T-helper 2 cell treated with Interferon-gamma antibody and Interleukin-4, amounts not matched to agents 5 μg/mL and 100 μg/mL, for 36 hours (primary cell): Measurements from ENCODE around the gene INPP4A.
"Not testable (repeated sequence)": the region's sequence is repeated elsewhere in the genome, so short reads cannot be mapped to it uniquely, and the experiment has no call there.

Experiments
- DNase-seq: peaks from one replicate; pipeline ENCODE4 v3.0.0; 2021; ENCODE audit warnings: low spot score
- H3K27ac Mint-ChIP-seq: one replicate; pipeline ENCODE4 v1.8.0; 2021; ENCODE audit warnings: mild to moderate bottlenecking, mixed read lengths
- H3K27me3 Mint-ChIP-seq: one replicate; pipeline ENCODE4 v1.8.0; 2021; ENCODE audit warnings: low read depth, mixed read lengths
- H3K36me3 Mint-ChIP-seq: one replicate; pipeline ENCODE4 v1.8.0; 2021; ENCODE audit warnings: low read depth, mixed read lengths
- H3K4me1 Mint-ChIP-seq: one replicate; pipeline ENCODE4 v1.8.0; 2021; ENCODE audit warnings: low read depth, mixed read lengths
- H3K4me3 Mint-ChIP-seq: one replicate; pipeline ENCODE4 v1.8.0; 2022; ENCODE audit warnings: mild to moderate bottlenecking, moderate library complexity, mixed read lengths
- H3K9me3 Mint-ChIP-seq: one replicate; pipeline ENCODE4 v1.8.0; 2021; ENCODE audit warnings: mixed read lengths

Gene INPP4A

GRCh38 chr2:98419977-98420725 is 24.5 kb upstream of the INPP4A start:
- peaks cover 19% of the 10 kb centered on the region for H3K9me3 Mint-ChIP-seq
- no peak overlapping the region for H3K4me3 Mint-ChIP-seq
- peaks cover 7% of the 10 kb centered on the region for H3K27me3 Mint-ChIP-seq
- no peak for DNase-seq
- no peaks in the 10 kb centered on the region for H3K4me1 Mint-ChIP-seq
- H3K36me3 Mint-ChIP-seq = peaks cover 6% of the 10 kb centered on the region
- H3K27ac Mint-ChIP-seq = no peak overlapping the region

- Mint-ChIP-seq H3K27me3 (peaks cover 19% of the 10 kb centered on the region), H3K36me3 (peaks cover 6% of the 10 kb centered on the region), H3K9me3 (peaks cover 18% of the 10 kb centered on the region), H3K27ac (no peak overlapping the region), H3K4me1 (no peaks in the 10 kb centered on the region), H3K4me3 (no peak overlapping the region)
- DNase-seq = no peak
Measured at GRCh38 chr2:98422449-98422848, 22.2 kb upstream of the INPP4A start.

GRCh38 chr2:98426771-98427170 is 17.9 kb upstream of the INPP4A start:
- H3K36me3 Mint-ChIP-seq = peaks cover 4% of the 10 kb centered on the region
- H3K27ac Mint-ChIP-seq = no peak overlapping the region
- H3K4me1 Mint-ChIP-seq = no peaks in the 10 kb centered on the region
- peaks cover 17% of the 10 kb centered on the region for H3K9me3 Mint-ChIP-seq
- no peak overlapping the region for H3K4me3 Mint-ChIP-seq
- no peak for DNase-seq
- H3K27me3 Mint-ChIP-seq = peaks cover 28% of the 10 kb centered on the region

- Mint-ChIP-seq H3K27ac (no peak overlapping the region), H3K4me1 (peaks cover under 1% of the 10 kb centered on the region), H3K36me3 (peaks cover under 1% of the 10 kb centered on the region), H3K27me3 (peaks cover 11% of the 10 kb centered on the region), H3K4me3 (no peak overlapping the region), H3K9me3 (peaks cover 28% of the 10 kb centered on the region)
- no peak for DNase-seq
Measured at GRCh38 chr2:98432145-98432544, 12.5 kb upstream of the INPP4A start.

GRCh38 chr2:98433363-98433964 is 11.2 kb upstream of the INPP4A start:
- DNase-seq = no peak
- Mint-ChIP-seq H3K36me3 (peaks cover 2% of the 10 kb centered on the region), H3K9me3 (peaks cover 33% of the 10 kb centered on the region), H3K4me1 (peaks cover 7% of the 10 kb centered on the region), H3K27ac (no peak overlapping the region), H3K4me3 (no peak overlapping the region), H3K27me3 (peaks cover 5% of the 10 kb centered on the region)

GRCh38 chr2:98434492-98434891 is 10.2 kb upstream of the INPP4A start:
- Mint-ChIP-seq H3K9me3 (peaks cover 43% of the 10 kb centered on the region), H3K27ac (no peak overlapping the region), H3K27me3 (no peaks in the 10 kb centered on the region), H3K36me3 (peaks cover 8% of the 10 kb centered on the region), H3K4me3 (no peak overlapping the region), H3K4me1 (peaks cover 15% of the 10 kb centered on the region)
- DNase-seq = no peak

- not testable (repeated sequence) for DNase-seq, H3K27ac Mint-ChIP-seq, H3K27me3 Mint-ChIP-seq, H3K4me3 Mint-ChIP-seq
- peaks cover 21% of the 10 kb centered on the region for H3K4me1 Mint-ChIP-seq
- peaks cover 18% of the 10 kb centered on the region for H3K36me3 Mint-ChIP-seq
- H3K9me3 Mint-ChIP-seq = peaks cover 55% of the 10 kb centered on the region
Measured at GRCh38 chr2:98435670-98436069, 9.0 kb upstream of the INPP4A start.

GRCh38 chr2:98436734-98437133 is 7.9 kb upstream of the INPP4A start:
- H3K4me1 Mint-ChIP-seq = peaks cover 21% of the 10 kb centered on the region
- no peak overlapping the region for H3K4me3 Mint-ChIP-seq
- peaks cover 60% of the 10 kb centered on the region for H3K9me3 Mint-ChIP-seq
- no peaks in the 10 kb centered on the region for H3K27me3 Mint-ChIP-seq
- peaks cover 19% of the 10 kb centered on the region for H3K36me3 Mint-ChIP-seq
- DNase-seq = no peak
- no peak overlapping the region for H3K27ac Mint-ChIP-seq

GRCh38 chr2:98438190-98439133 is 6.2 kb upstream of the INPP4A start:
- Mint-ChIP-seq H3K27me3 (no peaks in the 10 kb centered on the region), H3K27ac (peak overlapping the region; percentile 94), H3K4me1 (peaks cover 24% of the 10 kb centered on the region), H3K36me3 (peaks cover 19% of the 10 kb centered on the region), H3K9me3 (peaks cover 47% of the 10 kb centered on the region), H3K4me3 (peak overlapping the region; percentile 77)
- no peak for DNase-seq

- peaks cover 39% of the 10 kb centered on the region for H3K4me1 Mint-ChIP-seq
- no peak overlapping the region for H3K27ac Mint-ChIP-seq
- H3K4me3 Mint-ChIP-seq = no peak overlapping the region
- H3K9me3 Mint-ChIP-seq = peaks cover 34% of the 10 kb centered on the region
- no peak for DNase-seq
- no peaks in the 10 kb centered on the region for H3K27me3 Mint-ChIP-seq
- peaks cover 31% of the 10 kb centered on the region for H3K36me3 Mint-ChIP-seq
Measured at GRCh38 chr2:98441706-98442450, 2.8 kb upstream of the INPP4A start.

- no peak for DNase-seq
- no peak overlapping the region for H3K4me3 Mint-ChIP-seq
- no peak overlapping the region for H3K27ac Mint-ChIP-seq
- H3K36me3 Mint-ChIP-seq = peaks cover 30% of the 10 kb centered on the region
- peaks cover 39% of the 10 kb centered on the region for H3K4me1 Mint-ChIP-seq
- no peaks in the 10 kb centered on the region for H3K27me3 Mint-ChIP-seq
- peaks cover 29% of the 10 kb centered on the region for H3K9me3 Mint-ChIP-seq
Measured at GRCh38 chr2:98442488-98442887, 2.2 kb upstream of the INPP4A start.

- no peaks in the 10 kb centered on the region for H3K27me3 Mint-ChIP-seq
- H3K9me3 Mint-ChIP-seq = peaks cover 9% of the 10 kb centered on the region
- peaks cover 24% of the 10 kb centered on the region for H3K36me3 Mint-ChIP-seq
- peaks cover 41% of the 10 kb centered on the region for H3K4me1 Mint-ChIP-seq
- peak overlapping the region; percentile 85 for H3K27ac Mint-ChIP-seq
- H3K4me3 Mint-ChIP-seq = peak overlapping the region; percentile 92
- DNase-seq = no peak
Measured at GRCh38 chr2:98445177-98445682, 572 bp downstream of the INPP4A start.
